HG03135 (cell line): ENCODE results near the gene SPEM1.
"Not testable (repeated sequence)": the region's sequence is repeated elsewhere in the genome, so short reads cannot be mapped to it uniquely, and the experiment has no call there.

Source experiments
- ATAC-seq: cut with Tn5 transposase; IDR thresholded peaks from one replicate; pipeline ENCODE4 v1.9.1; 2021; ENCODE audit warnings: mild to moderate bottlenecking, moderate library complexity; ENCODE audit not compliant: unreplicated experiment

Gene SPEM1

DNA sequence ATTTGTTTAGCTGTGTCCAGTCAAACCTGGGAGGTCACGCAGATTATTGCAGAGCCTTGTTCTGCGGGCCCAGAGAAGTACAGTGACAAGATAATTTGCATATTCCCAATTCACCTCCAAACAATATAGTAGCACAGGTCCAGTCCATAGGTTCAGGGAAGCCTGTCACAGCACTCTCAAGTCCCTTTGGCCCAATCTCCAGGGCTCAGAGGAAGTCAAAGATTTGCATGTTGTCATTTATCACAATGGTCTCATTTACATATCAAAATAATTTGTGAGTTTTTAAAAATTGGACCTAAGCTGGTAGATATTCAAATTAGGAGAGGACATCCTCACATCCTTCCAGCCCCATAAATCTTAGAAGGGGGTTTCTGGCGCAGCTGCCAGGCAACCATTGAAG, 47.4 kb downstream of the SPEM1 start:
- no peak for ATAC-seq

DNA sequence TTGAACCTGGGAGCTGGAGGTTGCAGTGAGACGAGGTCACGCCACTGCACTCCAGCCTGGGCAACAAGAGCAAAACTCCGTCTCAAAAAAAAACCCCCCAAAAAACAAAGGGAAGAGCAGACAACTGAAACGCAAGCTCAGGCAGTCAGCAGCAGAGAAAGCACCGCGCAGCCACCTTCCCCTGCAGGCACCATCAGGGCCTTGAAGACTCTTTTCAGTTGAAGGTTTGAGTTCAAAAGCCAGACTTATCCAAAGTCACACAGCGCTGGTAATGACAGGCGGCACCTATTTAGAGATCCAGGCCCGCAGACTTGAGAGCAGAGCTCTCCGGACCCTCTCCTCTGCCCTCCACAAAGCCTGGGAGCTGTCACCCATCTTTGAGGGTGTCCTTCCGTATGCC, 48.2 kb downstream of the SPEM1 start:
- no peak for ATAC-seq

DNA sequence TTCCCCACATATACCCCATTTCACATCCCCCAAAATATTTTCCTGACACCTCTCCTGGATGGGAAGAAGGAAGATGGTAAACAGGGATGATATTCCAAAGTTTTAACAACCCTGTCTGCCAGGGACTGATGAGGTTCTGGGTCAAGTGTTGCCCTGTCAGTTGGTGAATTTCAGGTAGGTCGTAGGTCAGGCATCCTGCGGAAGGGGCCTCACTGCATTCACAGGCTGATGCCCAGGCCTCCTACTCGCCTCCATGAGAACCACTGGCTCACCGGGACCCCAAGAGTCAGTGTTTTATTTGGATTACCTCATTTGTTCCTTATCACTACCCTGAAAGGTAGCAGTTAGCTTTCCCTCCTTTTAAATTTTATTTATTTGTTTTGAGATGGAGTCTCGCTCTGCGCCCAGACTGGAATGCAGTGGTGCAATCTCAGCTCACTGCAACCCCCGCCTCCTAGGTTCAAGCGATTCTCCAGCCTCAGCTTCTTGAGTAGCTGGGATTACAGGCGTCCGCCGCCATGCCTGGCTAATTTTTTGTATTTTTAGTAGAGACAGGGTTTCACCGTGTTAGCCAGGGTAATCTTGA, 48.8 kb downstream of the SPEM1 start:
- no peak for ATAC-seq

DNA sequence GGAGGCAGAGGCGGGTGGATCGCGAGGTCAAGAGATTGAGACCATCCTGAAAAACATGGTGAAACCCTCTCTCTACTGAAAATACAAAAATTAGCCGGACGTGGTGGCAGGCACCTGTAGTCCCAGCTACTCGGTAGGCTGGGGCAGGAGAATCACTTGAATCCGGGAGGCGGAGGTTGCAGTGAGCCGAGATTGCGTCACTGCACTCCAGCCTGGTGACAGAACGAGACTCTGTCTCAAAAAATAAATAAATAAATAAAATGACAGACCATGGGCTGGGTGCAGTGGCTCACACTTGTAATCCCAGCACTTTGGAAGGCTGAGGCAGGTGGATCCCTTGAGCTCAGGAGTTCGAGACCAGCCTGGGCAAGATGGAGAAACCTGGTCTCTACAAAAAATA, 49.7 kb downstream of the SPEM1 start:
- not testable (repeated sequence) for ATAC-seq

DNA sequence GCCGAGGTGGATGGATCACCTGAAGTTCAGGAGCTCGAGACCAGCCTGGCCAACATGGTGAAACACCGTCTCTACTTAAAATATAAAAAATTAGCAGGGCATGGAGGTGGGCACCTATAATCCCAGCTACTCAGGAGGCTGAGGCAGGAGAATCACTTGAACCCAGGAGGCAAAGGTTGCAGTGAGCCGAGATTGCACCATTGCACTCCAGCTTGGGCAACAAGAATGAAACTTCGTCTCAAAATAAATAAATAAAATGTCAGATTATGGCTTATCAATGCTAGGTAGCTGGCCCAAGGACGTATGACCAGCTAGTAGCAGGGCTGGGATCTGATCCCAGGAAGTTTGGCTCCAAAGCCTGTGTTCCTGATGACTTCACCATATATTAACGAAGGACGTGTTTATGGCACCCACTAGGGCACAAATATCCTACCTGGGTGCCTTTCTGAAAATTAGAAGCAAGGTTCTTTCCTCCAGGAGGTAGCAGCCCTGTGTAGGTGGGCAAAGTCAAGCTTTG, 50.4 kb downstream of the SPEM1 start:
- ATAC-seq = not testable (repeated sequence)
